HG03354 (cell line): Measurements from ENCODE around the gene NR5A2.

Experiments
- ATAC-seq: cut with Tn5 transposase; IDR thresholded peaks from one replicate; pipeline ENCODE4 v1.9.1; 2021; ENCODE audit warnings: mild to moderate bottlenecking; ENCODE audit not compliant: unreplicated experiment, poor library complexity, severe bottlenecking

Gene NR5A2

GRCh38 chr1:200226268-200226968 is 198.9 kb downstream of the NR5A2 start:
- ATAC-seq: no peak

DNA sequence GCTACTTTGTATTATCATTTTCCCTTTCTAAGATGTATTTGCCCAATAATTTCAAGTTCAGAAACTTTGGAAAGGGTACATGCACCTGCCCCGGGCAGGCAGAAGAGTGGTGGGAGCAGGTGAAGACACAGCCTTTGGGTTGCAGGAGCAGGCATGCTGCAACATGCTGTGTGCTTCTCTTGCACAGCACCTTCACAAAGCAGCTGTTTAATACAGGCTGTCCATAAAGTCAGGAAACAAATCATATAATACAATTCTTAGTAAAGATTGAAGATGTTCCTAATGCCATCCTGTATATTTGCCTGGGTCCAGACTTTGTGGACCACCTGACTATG is 199.4 kb downstream of the NR5A2 start:
- no peak for ATAC-seq
